Uterus (tissue), 4 donors: Measurements from ENCODE around the gene TNS4. TPM values are rescaled to one million over a fixed set of nuclear protein-coding genes. Genes with fewer than 3 reads are reported as not detected.

Experiments used
- DNase-seq, 2 donors: peaks; one replicate each; pipeline ENCODE4 v3.0.0-alpha.2; 2019 to 2020
- H3K27ac ChIP-seq, 2 donors: fragments of 200-600 bp; sonication (generic); 1 replicate in 1 of 2; 2 replicates in 1 of 2; pipeline ENCODE4 v1.5.1; 2016 to 2018
- H3K27me3 ChIP-seq, 2 donors: fragments of 200-600 bp; sonication (generic); one replicate each; pipeline ENCODE4 v1.5.1; 2018 to 2019; ENCODE audit warnings: control low read depth in 1 of 2
- H3K36me3 ChIP-seq, 2 donors: fragments of 200-600 bp; sonication (generic); one replicate each; pipeline ENCODE4 v1.5.1; 2019; ENCODE audit warnings: control low read depth in 1 of 2
- H3K4me1 ChIP-seq, 2 donors: fragments of 200-600 bp; sonication (generic); one replicate each; pipeline ENCODE4 v1.5.1; 2018 to 2019; ENCODE audit warnings: control low read depth in 1 of 2
- H3K4me3 ChIP-seq, 2 donors: fragments of 200-600 bp; sonication (generic); 1 replicate in 1 of 2; 2 replicates in 1 of 2; pipeline ENCODE4 v1.5.1; 2018 to 2019; ENCODE audit warnings: mild to moderate bottlenecking in 1 of 2
- H3K9me3 ChIP-seq, 2 donors: fragments of 200-600 bp; sonication (generic); one replicate each; pipeline ENCODE4 v1.5.1; 2019; ENCODE audit warnings: control low read depth in 1 of 2
- CTCF ChIP-seq, 4 experiments: fragments of 200-600 bp in 2 of 4; fragments of 450-650 bp in 2 of 4; sonication (generic) in 2 of 4; IDR thresholded peaks; one replicate each; pipeline ENCODE4 v1.5.1; 2016 to 2019; ENCODE audit warnings: antibody characterized with exemption in 4 of 4, mild to moderate bottlenecking in 2 of 4, moderate library complexity in 1 of 4
- POLR2A ChIP-seq, 2 donors: fragments of 450-650 bp; IDR thresholded peaks; one replicate each; pipeline ENCODE4 v1.6.1; 2016; ENCODE audit warnings: antibody characterized with exemption in 2 of 2, mild to moderate bottlenecking in 1 of 2, moderate library complexity in 1 of 2
- intact Hi-C: fragments of 100-400 bp; cut with DNase I; formaldehyde crosslinking; loops from one replicate; pipeline ENCODE4 v1.15.1; 2023; ENCODE audit warnings: low total_unique reads
- total RNA-seq, 4 donors: library from RNA; depleted of rRNA in 3 of 4; stranded (reverse); fragments of >200 nt in 3 of 4; gene quantifications; one replicate each; pipeline versions ENCODE4 v1.1.0 to v1.2.4, GENCODE V29; 2014 to 2023
- donor health status: DM: yes; HTN: yes; CAD: no.

TNS4 gene
- total RNA-seq, 4 donors from 2014 or later = 0.09 to 2.6 (median 0.28) TPM; not detected in 1

DNA sequence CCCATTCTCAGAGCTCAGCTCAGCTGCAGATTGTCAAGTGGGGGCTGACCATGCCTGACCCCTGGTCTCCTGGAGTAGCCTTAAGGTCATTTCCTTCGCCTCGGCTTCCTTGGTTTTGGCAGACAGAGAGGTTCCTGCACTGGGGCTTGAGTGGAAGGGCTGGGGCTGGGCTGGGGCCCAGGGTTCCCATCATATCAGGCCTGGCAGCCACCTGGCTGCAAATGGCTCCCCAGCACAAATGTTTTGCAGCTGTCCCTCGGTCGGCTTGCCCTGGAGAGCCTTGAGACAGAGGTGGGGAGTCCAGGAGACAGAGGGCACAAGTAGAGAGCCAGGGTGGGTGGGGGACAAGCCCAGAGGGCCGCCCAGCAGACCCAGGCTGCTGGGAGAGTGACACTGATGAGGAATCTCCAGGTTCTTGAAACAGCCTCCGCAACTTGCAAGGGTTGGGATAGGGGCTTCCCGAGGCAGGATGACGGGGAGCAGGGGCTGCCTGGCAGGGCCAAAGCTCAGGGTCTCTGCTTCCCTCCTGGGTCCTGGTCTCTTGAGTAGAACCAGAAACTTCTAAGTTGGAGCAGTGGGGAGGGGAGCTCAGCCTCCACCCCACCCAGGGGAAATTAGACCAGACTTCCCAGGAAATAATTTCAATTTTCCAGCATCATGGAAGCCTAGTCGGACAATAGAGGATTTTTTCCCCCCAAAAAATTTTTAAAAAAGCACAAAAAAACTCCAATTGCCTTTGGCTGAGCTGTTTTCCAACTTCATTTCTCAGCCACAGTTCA, 38.9 kb downstream of the TNS4 start:
- Histone ChIP-seq H3K4me1 (peaks cover 13 to 25% of the 10 kb centered on the region in 2 donors), H3K27ac (peak overlapping the region; percentile 70 to 84), H3K4me3 (no peak overlapping the region), H3K36me3 (no peaks in the 10 kb centered on the region), H3K27me3 (no peaks in the 10 kb centered on the region), H3K9me3 (no peaks in the 10 kb centered on the region)
- DNase-seq = no peak
- intact Hi-C loops = no loop called here
- TF ChIP-seq CTCF (IDR thresholded peaks at IDR 0.05) = no peak
- TF ChIP-seq POLR2A (IDR thresholded peaks at IDR 0.05) = no peak

GRCh38 chr17:40461732-40462342, 39.6 kb downstream of the TNS4 start:
- H3K9me3 ChIP-seq = no peaks in the 10 kb centered on the region
- DNase-seq = peak; percentile 59 to 60
- no peak overlapping the region for H3K4me3 ChIP-seq
- no peaks in the 10 kb centered on the region for H3K36me3 ChIP-seq
- peak overlapping the region; percentile 70 to 84 for H3K27ac ChIP-seq
- peaks cover 13 to 32% of the 10 kb centered on the region in 2 donors for H3K4me1 ChIP-seq
- H3K27me3 ChIP-seq = no peaks in the 10 kb centered on the region
- TF ChIP-seq POLR2A (IDR thresholded peaks at IDR 0.05) (no peak), CTCF (IDR thresholded peaks at IDR 0.05) (no peak)
- intact Hi-C loops = no loop called here

GRCh38 chr17:40460968-40461731, 40.3 kb downstream of the TNS4 start:
- intact Hi-C loops = no loop called here
- TF ChIP-seq CTCF (IDR thresholded peaks at IDR 0.05) (no peak), POLR2A (IDR thresholded peaks at IDR 0.05) (no peak)
- H3K27ac ChIP-seq = peak overlapping the region; percentile 70 to 84
- H3K27me3 ChIP-seq = no peaks in the 10 kb centered on the region
- no peak overlapping the region for H3K4me3 ChIP-seq
- H3K4me1 ChIP-seq = peaks cover 13 to 39% of the 10 kb centered on the region in 2 donors
- no peaks in the 10 kb centered on the region for H3K9me3 ChIP-seq
- DNase-seq = peak in 1 of 2 donors; percentile 49
- no peaks in the 10 kb centered on the region for H3K36me3 ChIP-seq

DNA sequence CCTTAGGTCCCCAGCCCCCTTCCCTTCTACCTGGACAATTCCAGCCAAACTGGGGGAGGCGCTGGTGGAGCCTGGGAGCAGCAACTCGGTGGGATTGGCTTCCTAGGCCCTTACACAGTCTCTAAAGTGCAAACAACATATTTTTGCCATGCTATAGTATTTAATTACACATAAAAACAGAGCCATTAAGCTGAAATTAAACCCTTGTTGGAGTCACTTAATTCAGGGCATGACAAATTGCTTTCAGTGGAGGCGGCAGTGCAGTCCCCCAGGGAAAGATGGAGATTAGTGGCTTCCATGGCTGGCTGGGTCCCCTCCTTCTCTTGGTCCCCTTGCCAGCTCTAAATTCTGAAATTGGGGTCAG, 40.8 kb downstream of the TNS4 start:
- Histone ChIP-seq H3K27ac (peak overlapping the region; percentile 70 to 84), H3K4me1 (peaks cover 13 to 39% of the 10 kb centered on the region in 2 donors), H3K4me3 (no peak overlapping the region), H3K9me3 (no peaks in the 10 kb centered on the region), H3K36me3 (no peaks in the 10 kb centered on the region), H3K27me3 (no peaks in the 10 kb centered on the region)
- no peak for TF ChIP-seq POLR2A (IDR thresholded peaks at IDR 0.05)
- no peak for TF ChIP-seq CTCF (IDR thresholded peaks at IDR 0.05)
- intact Hi-C loops = no loop called here
- no peak for DNase-seq
